ENCODE results near the gene AIF1L.

Gene AIF1L

GRCh38 chr9:131160416-131161112, 64.2 kb downstream of the AIF1L start:
- no peak for TF ChIP-seq CTCF (IDR thresholded peaks at IDR 0.05)
- H3K4me3 ChIP-seq: no peak overlapping the region
- no peak for DNase-seq (ENCODE audit: low spot score)
- no peak overlapping the region for H3K27ac ChIP-seq

GRCh38 chr9:131161585-131161984, 65.3 kb downstream of the AIF1L start:
- Histone ChIP-seq H3K27ac (no peak overlapping the region), H3K4me3 (no peak overlapping the region)
- TF ChIP-seq CTCF (IDR thresholded peaks at IDR 0.05): no peak
- no peak for DNase-seq (ENCODE audit: low spot score)

GRCh38 chr9:131162886-131163285, 66.6 kb downstream of the AIF1L start:
- DNase-seq (ENCODE audit: low spot score): no peak
- Histone ChIP-seq H3K4me3 (no peak overlapping the region), H3K27ac (no peak overlapping the region)
- TF ChIP-seq CTCF (IDR thresholded peaks at IDR 0.05): no peak

- H3K4me3 ChIP-seq: no peak overlapping the region
- no peak for TF ChIP-seq CTCF (IDR thresholded peaks at IDR 0.05)
- H3K27ac ChIP-seq: no peak overlapping the region
- no peak for DNase-seq (ENCODE audit: low spot score)
Measured at GRCh38 chr9:131165523-131165922, 69.2 kb downstream of the AIF1L start.

GRCh38 chr9:131167146-131167692, 70.9 kb downstream of the AIF1L start:
- TF ChIP-seq CTCF (IDR thresholded peaks at IDR 0.05): no peak
- Histone ChIP-seq H3K27ac (no peak overlapping the region), H3K4me3 (no peak overlapping the region)
- no peak for DNase-seq (ENCODE audit: low spot score)

GRCh38 chr9:131167936-131168335, 71.6 kb downstream of the AIF1L start:
- DNase-seq (ENCODE audit: low spot score): no peak
- no peak for TF ChIP-seq CTCF (IDR thresholded peaks at IDR 0.05)
- no peak overlapping the region for H3K4me3 ChIP-seq
- H3K27ac ChIP-seq: no peak overlapping the region

GRCh38 chr9:131169563-131170240, 73.4 kb downstream of the AIF1L start:
- Histone ChIP-seq H3K27ac (no peak overlapping the region), H3K4me3 (no peak overlapping the region)
- no peak for TF ChIP-seq CTCF (IDR thresholded peaks at IDR 0.05)
- DNase-seq (ENCODE audit: low spot score): no peak

Data from coronary artery (tissue), 2 donors.